ENCODE results near the gene STT3A.

Gene STT3A

GRCh38 chr11:125559888-125560287 is 32.8 kb upstream of the STT3A start:
- Histone ChIP-seq H3K4me1 (ENCODE audit: control extremely low read depth in 1 of 4, control insufficient read depth in 4 of 4, insufficient read depth in 4 of 4, low read length in 3 of 4) (no peaks in the 10 kb centered on the region), H3K27me3 (replicated peaks in 2 of 5; ENCODE audit: control insufficient read depth in 4 of 5, insufficient read depth in 5 of 5, low read length in 4 of 5) (no peaks in the 10 kb centered on the region), H3K4me3 (ENCODE audit: control insufficient read depth in 1 of 7, extremely low read depth in 1 of 7, insufficient read depth in 4 of 7, low read depth in 2 of 7, low read length in 6 of 7) (no peak overlapping the region), H3K9me3 (ENCODE audit: control extremely low read depth in 1 of 5, control insufficient read depth in 4 of 5, insufficient read depth in 2 of 5, low read depth in 1 of 5, low read length in 4 of 5) (peaks cover 0 to 13% (median 5%) of the 10 kb centered on the region in 5 experiments), H3K36me3 (ENCODE audit: control insufficient read depth in 4 of 4, insufficient read depth in 4 of 4, low read length in 3 of 4) (no peaks in the 10 kb centered on the region), H3K27ac (ENCODE audit: insufficient read depth in 1 of 2, low read depth in 1 of 2, low read length in 2 of 2, poor library complexity in 1 of 2, severe bottlenecking in 2 of 2) (no peak overlapping the region)
- CTCF ChIA-PET: interaction anchor here (1.2 kb wide), 1 partner anchor 107 kb away, joined by 4 read pairs; no protein-coding TSS in a partner anchor
- whole genome bisulfite sequencing (ENCODE audit: insufficient coverage): 100% methylated on average over 1 of the region's 3 CpGs
- DNase-seq: no peak
- POLR2A ChIA-PET: no interaction called here

GRCh38 chr11:125561924-125562323 is 30.7 kb upstream of the STT3A start:
- 100% methylated on average over 1 of the region's 1 CpG for WGBS (ENCODE audit: insufficient coverage)
- Histone ChIP-seq H3K36me3 (ENCODE audit: control insufficient read depth in 4 of 4, insufficient read depth in 4 of 4, low read length in 3 of 4) (no peaks in the 10 kb centered on the region), H3K9me3 (ENCODE audit: control extremely low read depth in 1 of 5, control insufficient read depth in 4 of 5, insufficient read depth in 2 of 5, low read depth in 1 of 5, low read length in 4 of 5) (peaks cover 0 to 4% (median 0%) of the 10 kb centered on the region in 5 experiments), H3K27me3 (replicated peaks in 2 of 5; ENCODE audit: control insufficient read depth in 4 of 5, insufficient read depth in 5 of 5, low read length in 4 of 5) (no peaks in the 10 kb centered on the region), H3K4me3 (ENCODE audit: control insufficient read depth in 1 of 7, extremely low read depth in 1 of 7, insufficient read depth in 4 of 7, low read depth in 2 of 7, low read length in 6 of 7) (no peak overlapping the region), H3K4me1 (ENCODE audit: control extremely low read depth in 1 of 4, control insufficient read depth in 4 of 4, insufficient read depth in 4 of 4, low read length in 3 of 4) (no peaks in the 10 kb centered on the region), H3K27ac (ENCODE audit: insufficient read depth in 1 of 2, low read depth in 1 of 2, low read length in 2 of 2, poor library complexity in 1 of 2, severe bottlenecking in 2 of 2) (no peak overlapping the region)
- ChIA-PET POLR2A (no interaction called here), CTCF (interaction anchor here (1.6 kb wide), 1 partner anchor 10 kb away, joined by 3 read pairs; no protein-coding TSS in a partner anchor)
- DNase-seq: no peak

GRCh38 chr11:125562430-125562829 is 30.2 kb upstream of the STT3A start:
- DNase-seq: peak in 2 of 3 donors; percentile 23 to 51
- Histone ChIP-seq H3K4me1 (ENCODE audit: control extremely low read depth in 1 of 4, control insufficient read depth in 4 of 4, insufficient read depth in 4 of 4, low read length in 3 of 4) (no peaks in the 10 kb centered on the region), H3K27me3 (replicated peaks in 2 of 5; ENCODE audit: control insufficient read depth in 4 of 5, insufficient read depth in 5 of 5, low read length in 4 of 5) (no peaks in the 10 kb centered on the region), H3K36me3 (ENCODE audit: control insufficient read depth in 4 of 4, insufficient read depth in 4 of 4, low read length in 3 of 4) (no peaks in the 10 kb centered on the region), H3K27ac (ENCODE audit: insufficient read depth in 1 of 2, low read depth in 1 of 2, low read length in 2 of 2, poor library complexity in 1 of 2, severe bottlenecking in 2 of 2) (no peak overlapping the region), H3K9me3 (ENCODE audit: control extremely low read depth in 1 of 5, control insufficient read depth in 4 of 5, insufficient read depth in 2 of 5, low read depth in 1 of 5, low read length in 4 of 5) (peaks cover 0 to 6% (median 0%) of the 10 kb centered on the region in 5 experiments), H3K4me3 (ENCODE audit: control insufficient read depth in 1 of 7, extremely low read depth in 1 of 7, insufficient read depth in 4 of 7, low read depth in 2 of 7, low read length in 6 of 7) (no peak overlapping the region)
- POLR2A ChIA-PET: no interaction called here
- CTCF ChIA-PET: interaction anchor here (1.6 kb wide), 1 partner anchor 10 kb away, joined by 3 read pairs; no protein-coding TSS in a partner anchor
- 71% methylated on average over 4 of the region's 4 CpGs for WGBS (ENCODE audit: insufficient coverage)

- WGBS (ENCODE audit: insufficient coverage): 100% methylated on average over 3 of the region's 3 CpGs
- no peak for DNase-seq
- no peak overlapping the region for H3K4me3 ChIP-seq (ENCODE audit: control insufficient read depth in 1 of 7, extremely low read depth in 1 of 7, insufficient read depth in 4 of 7, low read depth in 2 of 7, low read length in 6 of 7)
- H3K9me3 ChIP-seq (ENCODE audit: control extremely low read depth in 1 of 5, control insufficient read depth in 4 of 5, insufficient read depth in 2 of 5, low read depth in 1 of 5, low read length in 4 of 5): peaks cover 0 to 6% (median 0%) of the 10 kb centered on the region in 5 experiments
- peaks cover 0 to under 1% (median 0%) of the 10 kb centered on the region in 4 experiments for H3K4me1 ChIP-seq (ENCODE audit: control extremely low read depth in 1 of 4, control insufficient read depth in 4 of 4, insufficient read depth in 4 of 4, low read length in 3 of 4)
- no peaks in the 10 kb centered on the region for H3K27me3 ChIP-seq (replicated peaks in 2 of 5; ENCODE audit: control insufficient read depth in 4 of 5, insufficient read depth in 5 of 5, low read length in 4 of 5)
- no peak overlapping the region for H3K27ac ChIP-seq (ENCODE audit: insufficient read depth in 1 of 2, low read depth in 1 of 2, low read length in 2 of 2, poor library complexity in 1 of 2, severe bottlenecking in 2 of 2)
- no peaks in the 10 kb centered on the region for H3K36me3 ChIP-seq (ENCODE audit: control insufficient read depth in 4 of 4, insufficient read depth in 4 of 4, low read length in 3 of 4)
- ChIA-PET POLR2A (no interaction called here), CTCF (no interaction called here)
These were observed 28.3 kb upstream of the STT3A start for GRCh38 chr11:125564357-125564756.

- Histone ChIP-seq H3K27me3 (replicated peaks in 2 of 5; ENCODE audit: control insufficient read depth in 4 of 5, insufficient read depth in 5 of 5, low read length in 4 of 5) (no peaks in the 10 kb centered on the region), H3K4me3 (ENCODE audit: control insufficient read depth in 1 of 7, extremely low read depth in 1 of 7, insufficient read depth in 4 of 7, low read depth in 2 of 7, low read length in 6 of 7) (no peak overlapping the region), H3K27ac (ENCODE audit: insufficient read depth in 1 of 2, low read depth in 1 of 2, low read length in 2 of 2, poor library complexity in 1 of 2, severe bottlenecking in 2 of 2) (no peak overlapping the region), H3K4me1 (ENCODE audit: control extremely low read depth in 1 of 4, control insufficient read depth in 4 of 4, insufficient read depth in 4 of 4, low read length in 3 of 4) (peaks cover 6 to 16% (median 13%) of the 10 kb centered on the region in 4 experiments), H3K36me3 (ENCODE audit: control insufficient read depth in 4 of 4, insufficient read depth in 4 of 4, low read length in 3 of 4) (no peaks in the 10 kb centered on the region), H3K9me3 (ENCODE audit: control extremely low read depth in 1 of 5, control insufficient read depth in 4 of 5, insufficient read depth in 2 of 5, low read depth in 1 of 5, low read length in 4 of 5) (peaks cover 0 to 6% (median 0%) of the 10 kb centered on the region in 5 experiments)
- WGBS (ENCODE audit: insufficient coverage): 100% methylated on average over 2 of the region's 4 CpGs
- CTCF ChIA-PET: no interaction called here
- DNase-seq: no peak
- POLR2A ChIA-PET: no interaction called here
These were observed 26.4 kb upstream of the STT3A start for GRCh38 chr11:125566235-125566634.

GRCh38 chr11:125568970-125569914 is 23.4 kb upstream of the STT3A start, which contains the start of gene EI24:
TSS of gene EI24 (plus strand) at chr11:125569477. CDS start at chr11:125572528, 3,051 bp downstream.
- Histone ChIP-seq H3K4me1 (ENCODE audit: control extremely low read depth in 1 of 4, control insufficient read depth in 4 of 4, insufficient read depth in 4 of 4, low read length in 3 of 4) (peaks cover 6 to 16% (median 13%) of the 10 kb centered on the region in 4 experiments), H3K27me3 (replicated peaks in 2 of 5; ENCODE audit: control insufficient read depth in 4 of 5, insufficient read depth in 5 of 5, low read length in 4 of 5) (no peaks in the 10 kb centered on the region), H3K9me3 (ENCODE audit: control extremely low read depth in 1 of 5, control insufficient read depth in 4 of 5, insufficient read depth in 2 of 5, low read depth in 1 of 5, low read length in 4 of 5) (peaks cover 0 to 6% (median 0%) of the 10 kb centered on the region in 5 experiments), H3K36me3 (ENCODE audit: control insufficient read depth in 4 of 4, insufficient read depth in 4 of 4, low read length in 3 of 4) (peaks cover 0 to 15% (median 7%) of the 10 kb centered on the region in 4 experiments), H3K4me3 (ENCODE audit: control insufficient read depth in 1 of 7, extremely low read depth in 1 of 7, insufficient read depth in 4 of 7, low read depth in 2 of 7, low read length in 6 of 7) (peak within 1 kb of the TSS; percentile 57 to 88 (median 74)), H3K27ac (ENCODE audit: insufficient read depth in 1 of 2, low read depth in 1 of 2, low read length in 2 of 2, poor library complexity in 1 of 2, severe bottlenecking in 2 of 2) (peak within 1 kb of the TSS; percentile 58 to 77)
- CTCF ChIA-PET: interaction anchor here (1.0 to 3.0 kb wide), 8 partner anchors 9 to 101 kb away, joined by 3 to 22 read pairs (median 4); partner anchors contain the start of gene STT3A
- under 1% methylated on average over 77 of the region's 83 CpGs for WGBS (ENCODE audit: insufficient coverage)
- peak; percentile 91 to 93 (median 92) for DNase-seq
- POLR2A ChIA-PET: interaction anchor here (0.8 to 1.9 kb wide), 3 partner anchors 18 to 26 kb away, joined by 3 to 11 read pairs (median 4); partner anchors contain the start of gene STT3A
